ENCODE results near the gene ABCB9.

GRCh38 chr12:122951979-122952892, 14.0 kb downstream of the ABCB9 start:
- TF ChIP-seq CTCF (IDR thresholded peaks at IDR 0.05; ENCODE audit: insufficient read depth, low read depth, low read length) = peak; percentile 78
- TF ChIP-seq EZH2 (IDR thresholded peaks at IDR 0.05; ENCODE audit: insufficient read depth, low read length) = no peak
